ENCODE data around the gene VWCE.

DNA sequence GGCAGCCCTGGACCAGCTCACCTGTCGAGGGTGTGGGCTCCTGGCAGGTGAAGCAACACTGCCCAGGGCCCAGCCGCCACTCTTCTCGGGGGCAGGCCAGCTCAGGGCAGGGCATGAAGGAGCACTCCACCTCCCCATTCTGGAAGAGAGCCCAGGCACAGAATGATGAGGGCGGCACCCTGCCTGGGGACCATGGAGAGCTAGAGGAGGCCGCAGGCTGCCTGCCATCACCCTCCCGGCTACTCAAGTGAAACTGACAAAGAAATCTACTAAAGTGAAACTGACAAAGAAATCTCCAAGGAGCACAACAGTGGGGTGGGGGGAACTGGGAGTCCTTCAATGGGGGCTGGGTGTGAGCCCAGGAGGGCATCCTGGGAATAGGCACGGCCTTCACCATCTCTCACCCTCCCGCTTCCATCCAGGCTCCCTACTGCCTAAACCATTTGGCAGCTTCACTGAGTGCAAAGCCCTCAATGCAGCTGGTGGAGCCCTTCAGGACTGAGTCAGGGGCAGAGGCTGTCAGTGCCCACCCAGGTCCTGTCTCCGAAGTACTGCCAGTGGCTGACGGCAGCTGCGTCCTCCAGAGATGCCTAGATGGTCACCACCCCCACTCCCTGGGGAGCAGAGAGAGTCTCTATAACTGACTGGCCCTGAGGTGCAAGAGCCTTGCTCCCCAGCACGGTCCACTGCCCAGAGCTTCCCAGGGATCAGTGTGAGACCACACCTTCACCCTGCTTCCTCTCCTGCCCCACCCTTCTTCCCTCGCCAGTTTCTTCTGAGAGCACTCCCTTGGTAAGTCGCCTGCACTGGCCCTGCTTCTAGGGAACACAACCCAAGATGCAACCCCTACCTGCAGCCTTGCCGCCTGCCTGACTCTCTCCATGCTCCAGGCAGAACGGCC lies 21.7 kb downstream of the VWCE start:
- TF ChIP-seq, protein P1, sequence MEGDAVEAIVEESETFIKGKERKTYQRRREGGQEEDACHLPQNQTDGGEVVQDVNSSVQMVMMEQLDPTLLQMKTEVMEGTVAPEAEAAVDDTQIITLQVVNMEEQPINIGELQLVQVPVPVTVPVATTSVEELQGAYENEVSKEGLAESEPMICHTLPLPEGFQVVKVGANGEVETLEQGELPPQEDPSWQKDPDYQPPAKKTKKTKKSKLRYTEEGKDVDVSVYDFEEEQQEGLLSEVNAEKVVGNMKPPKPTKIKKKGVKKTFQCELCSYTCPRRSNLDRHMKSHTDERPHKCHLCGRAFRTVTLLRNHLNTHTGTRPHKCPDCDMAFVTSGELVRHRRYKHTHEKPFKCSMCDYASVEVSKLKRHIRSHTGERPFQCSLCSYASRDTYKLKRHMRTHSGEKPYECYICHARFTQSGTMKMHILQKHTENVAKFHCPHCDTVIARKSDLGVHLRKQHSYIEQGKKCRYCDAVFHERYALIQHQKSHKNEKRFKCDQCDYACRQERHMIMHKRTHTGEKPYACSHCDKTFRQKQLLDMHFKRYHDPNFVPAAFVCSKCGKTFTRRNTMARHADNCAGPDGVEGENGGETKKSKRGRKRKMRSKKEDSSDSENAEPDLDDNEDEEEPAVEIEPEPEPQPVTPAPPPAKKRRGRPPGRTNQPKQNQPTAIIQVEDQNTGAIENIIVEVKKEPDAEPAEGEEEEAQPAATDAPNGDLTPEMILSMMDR (conservative IDR thresholded peaks at IDR 0.05; ENCODE audit: low read length) = no peak
- TF ChIP-seq EZH2phosphoT487 (IDR thresholded peaks at IDR 0.05; ENCODE audit: borderline replicate concordance) = no peak
